IPS-NIHi11 (cell line): ENCODE data around the gene NEK3.
"Not testable (repeated sequence)": the region's sequence is repeated elsewhere in the genome, so short reads cannot be mapped to it uniquely, and the experiment has no call there.

ENCODE experiments used
- DNase-seq: peaks from one replicate; pipeline ENCODE4 v3.0.0; 2012; ENCODE audit warnings: mixed read lengths, low spot score

The NEK3 gene

DNA sequence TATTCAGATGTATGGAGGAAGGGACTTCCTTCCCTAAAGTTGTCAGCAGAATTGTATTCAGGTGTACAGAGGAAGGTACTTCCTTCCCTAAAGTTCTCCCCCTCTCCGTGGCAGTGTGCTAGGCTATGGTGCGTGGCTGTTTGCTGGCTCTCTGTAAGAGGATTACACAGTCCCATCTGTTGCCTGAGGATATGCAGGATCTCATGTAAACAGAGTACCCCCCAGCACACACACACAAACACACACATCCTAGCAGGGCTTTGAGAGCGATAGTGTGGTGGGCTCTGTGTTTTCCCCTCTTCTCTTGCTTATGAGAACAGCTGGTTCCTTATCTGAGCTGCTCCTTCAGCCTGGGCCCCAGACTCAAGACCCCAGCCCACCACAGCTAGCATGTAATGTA is 40.8 kb downstream of the NEK3 start:
- DNase-seq: no peak

DNA sequence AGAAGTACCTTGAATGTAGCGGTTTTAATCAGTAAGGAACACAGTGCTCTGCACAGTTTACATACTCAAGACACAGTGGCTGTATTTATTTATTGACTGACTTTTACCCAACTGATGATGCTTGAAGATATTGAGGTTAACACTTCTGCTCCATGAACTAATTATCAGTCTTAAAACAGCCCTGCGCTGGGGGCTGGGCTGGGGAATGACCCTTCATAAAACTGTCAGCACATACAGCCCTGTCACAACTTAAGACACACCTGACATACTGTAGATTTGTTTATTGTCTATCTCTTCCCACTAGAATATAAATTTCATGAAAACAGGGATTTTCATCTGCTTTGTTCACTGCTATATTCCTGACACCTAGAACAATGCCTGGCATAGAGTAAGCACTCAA is 41.3 kb downstream of the NEK3 start:
- no peak for DNase-seq

DNA sequence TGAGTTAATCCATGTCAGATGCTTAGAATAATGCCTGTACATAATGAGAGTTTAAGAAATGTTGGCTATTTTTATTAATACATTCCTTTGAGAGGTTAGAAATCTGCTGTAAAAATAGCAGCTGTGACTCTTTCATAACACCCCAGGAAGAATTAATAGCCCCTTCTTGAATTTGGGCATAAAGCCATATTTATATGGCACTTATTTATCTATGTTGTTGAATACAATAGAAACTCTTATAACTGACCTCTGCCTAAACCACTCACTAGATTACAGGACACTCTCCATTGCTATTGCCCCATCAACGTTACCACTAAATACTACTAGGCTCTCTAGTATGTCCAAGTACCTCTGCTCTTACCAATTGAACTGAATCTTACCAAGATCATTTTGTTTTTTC is 46.8 kb downstream of the NEK3 start:
- DNase-seq: no peak

DNA sequence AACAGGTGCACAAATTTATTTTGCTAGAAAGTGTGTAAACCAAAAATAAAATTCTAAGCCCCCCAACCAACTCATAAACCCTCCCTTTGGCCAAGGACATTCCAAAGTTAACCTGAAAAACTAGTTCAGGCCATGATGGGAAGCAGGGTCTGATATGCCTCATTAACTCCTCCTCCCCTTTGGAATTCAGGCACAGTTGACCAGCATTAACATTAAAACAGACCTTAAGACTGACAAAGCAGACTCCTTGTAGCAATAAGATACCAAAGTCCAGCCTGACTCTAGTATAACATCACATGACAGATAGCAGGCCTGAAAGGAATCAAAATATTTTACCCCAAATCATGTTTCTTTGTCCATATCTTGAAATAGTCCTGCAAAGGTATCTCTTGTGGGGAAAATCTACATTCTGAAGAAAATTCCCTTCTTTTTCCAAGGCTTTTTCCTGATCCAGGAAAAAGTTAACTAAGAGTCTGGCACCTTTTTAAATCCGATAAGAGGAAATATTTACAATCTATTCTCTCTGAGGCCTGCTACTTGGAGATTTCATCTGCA is 50.2 kb downstream of the NEK3 start:
- DNase-seq: peak; percentile 12

DNA sequence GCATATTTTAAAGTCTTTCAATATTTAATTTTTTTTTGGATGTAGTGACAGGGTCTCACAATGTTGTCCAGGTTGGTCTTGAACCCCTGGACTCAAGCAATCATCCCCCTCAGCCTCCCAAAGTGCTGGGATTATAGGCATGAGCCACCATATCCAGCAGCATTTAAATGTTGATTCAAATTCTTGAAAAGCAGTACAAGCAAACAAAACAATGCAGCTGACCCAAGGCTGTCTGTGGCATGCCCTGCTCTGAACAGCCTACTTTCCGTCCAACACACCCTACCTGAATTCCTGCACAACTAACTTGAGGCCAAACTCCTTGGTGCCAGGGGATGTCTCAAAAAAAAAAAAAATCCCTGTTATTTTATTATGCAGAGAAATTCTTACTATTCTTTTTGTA is 53.6 kb downstream of the NEK3 start:
- no peak for DNase-seq

DNA sequence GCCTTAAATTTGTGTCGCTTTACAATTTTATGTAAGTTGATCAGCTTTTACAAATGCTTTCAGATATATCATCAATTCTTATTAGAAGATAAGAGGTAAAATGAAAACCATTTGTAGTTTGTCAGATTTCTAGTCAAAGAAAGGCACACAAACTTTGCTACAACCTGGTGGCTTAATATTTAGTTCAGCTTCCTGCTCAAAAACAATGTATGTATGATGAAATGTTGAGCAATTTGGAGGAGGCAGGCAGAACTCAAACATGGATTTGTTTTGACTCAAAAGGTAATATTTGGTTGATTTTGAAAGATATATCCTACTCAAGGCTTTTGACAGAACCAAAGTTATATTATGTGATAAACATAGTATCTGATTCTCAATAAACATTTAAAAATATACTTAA is 54.8 kb downstream of the NEK3 start:
- DNase-seq: peak; percentile 23

DNA sequence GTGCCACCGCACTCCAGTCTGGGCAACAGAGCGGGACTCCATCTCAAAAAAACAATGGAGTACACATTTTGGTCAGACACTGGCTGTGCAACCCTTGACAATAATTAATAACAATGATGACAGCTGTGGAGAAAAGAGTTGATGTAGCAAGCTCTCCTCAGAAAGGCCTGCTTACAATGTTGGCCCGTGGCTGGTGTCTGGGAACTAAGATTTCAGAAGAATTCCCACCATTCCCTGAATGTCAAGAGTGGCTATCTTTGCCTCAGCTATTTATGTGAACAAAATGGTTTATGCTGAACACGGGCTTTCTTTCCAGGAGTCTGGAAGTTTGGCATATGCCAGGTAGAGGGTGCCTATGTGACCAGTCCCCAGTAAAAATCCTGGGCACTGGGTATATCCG is 56.0 kb downstream of the NEK3 start:
- DNase-seq: no peak

DNA sequence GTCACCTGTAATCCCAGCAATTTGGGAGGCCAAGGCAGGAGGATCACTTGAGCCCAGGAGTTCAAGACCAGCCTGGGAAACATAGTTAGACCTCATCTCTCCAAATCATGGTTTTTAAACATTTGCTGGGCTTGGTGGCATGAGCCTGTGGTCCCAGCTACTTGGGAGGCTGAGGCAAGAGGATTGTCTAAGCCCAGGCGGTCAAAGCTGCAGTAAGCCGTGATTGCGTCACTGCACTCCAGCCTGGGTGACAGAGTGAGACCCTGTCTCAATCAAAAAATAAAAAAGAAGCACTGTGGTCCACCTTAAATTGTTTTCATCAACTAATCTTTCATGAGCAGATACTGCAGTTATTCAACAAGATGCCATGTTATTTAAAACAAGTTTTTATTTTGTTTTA is 57.0 kb downstream of the NEK3 start:
- DNase-seq: not testable (repeated sequence)

DNA sequence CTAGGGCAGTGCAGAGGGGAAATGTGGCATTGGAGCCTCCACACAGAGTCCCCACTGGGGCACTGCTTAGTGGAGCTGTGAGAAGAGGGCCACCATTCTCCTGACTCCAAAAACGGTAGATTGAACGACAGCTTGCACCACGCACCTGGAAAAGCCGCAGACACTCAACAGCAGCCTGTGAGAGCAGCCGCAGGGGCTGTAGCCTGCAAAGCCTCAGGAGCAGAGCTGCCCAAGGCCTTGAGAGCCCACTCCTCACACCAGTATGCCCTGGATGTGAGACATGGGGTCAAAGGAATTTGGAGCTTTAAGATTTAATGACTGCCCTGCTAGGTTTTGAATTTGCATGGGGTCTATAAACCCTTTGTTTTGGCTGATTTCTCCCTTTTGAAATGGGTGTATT is 62.2 kb downstream of the NEK3 start:
- no peak for DNase-seq

DNA sequence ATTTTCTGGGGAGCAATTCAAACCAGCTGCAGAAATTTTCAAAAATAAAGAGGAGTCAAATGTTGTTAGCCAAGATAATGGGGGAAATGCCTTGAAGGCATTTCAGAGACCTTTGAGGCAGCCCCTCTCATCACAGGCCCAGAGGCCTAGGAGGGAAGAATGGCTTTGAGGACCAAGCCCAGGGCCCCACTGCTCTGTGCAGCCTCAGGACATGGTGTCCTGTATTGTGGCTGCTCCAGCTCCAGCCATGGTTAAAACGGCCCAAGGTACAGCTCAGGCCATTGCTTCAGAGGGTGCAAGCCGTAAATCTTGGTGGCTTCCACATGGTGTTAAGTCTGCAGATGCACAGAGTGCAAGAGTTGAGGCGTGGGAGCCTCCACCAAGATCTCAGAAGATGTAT is 62.6 kb downstream of the NEK3 start:
- no peak for DNase-seq

DNA sequence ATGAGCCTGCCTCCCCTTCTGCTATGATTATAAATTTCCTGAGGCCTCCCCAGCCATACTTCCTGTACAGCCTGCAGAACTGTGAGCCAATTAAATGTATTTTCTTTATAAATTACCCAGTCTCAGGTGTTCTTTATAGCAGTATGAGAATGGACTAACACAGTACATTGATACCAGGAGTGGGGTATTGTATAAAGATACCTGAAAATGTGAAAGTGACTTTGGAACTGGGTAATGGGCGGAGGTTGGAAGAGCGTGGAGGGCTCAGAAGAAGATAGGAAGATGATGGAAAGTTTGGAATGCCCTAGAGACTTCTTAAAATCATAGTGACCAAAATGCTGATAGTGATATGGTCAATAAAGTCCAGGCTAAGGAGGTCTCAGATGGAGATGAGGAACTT is 63.3 kb downstream of the NEK3 start:
- no peak for DNase-seq

DNA sequence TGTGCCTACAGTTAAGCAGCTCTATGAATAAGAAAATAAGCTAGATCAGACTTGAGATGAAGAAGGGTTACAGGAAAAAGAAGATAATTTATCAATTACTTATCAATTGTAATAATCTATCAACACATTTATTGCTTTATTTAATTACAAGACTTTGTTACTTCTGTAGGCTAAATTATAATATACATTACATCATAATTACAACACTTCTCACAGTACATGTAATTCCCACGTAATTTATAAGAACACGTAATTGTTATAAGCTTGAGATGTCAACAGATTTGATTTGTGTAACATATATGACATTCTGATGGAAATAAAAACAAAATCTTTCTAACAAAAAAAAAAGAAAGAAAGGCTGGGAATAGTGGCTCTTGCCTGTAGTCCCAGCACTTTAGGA is 67.3 kb downstream of the NEK3 start:
- DNase-seq: no peak

DNA sequence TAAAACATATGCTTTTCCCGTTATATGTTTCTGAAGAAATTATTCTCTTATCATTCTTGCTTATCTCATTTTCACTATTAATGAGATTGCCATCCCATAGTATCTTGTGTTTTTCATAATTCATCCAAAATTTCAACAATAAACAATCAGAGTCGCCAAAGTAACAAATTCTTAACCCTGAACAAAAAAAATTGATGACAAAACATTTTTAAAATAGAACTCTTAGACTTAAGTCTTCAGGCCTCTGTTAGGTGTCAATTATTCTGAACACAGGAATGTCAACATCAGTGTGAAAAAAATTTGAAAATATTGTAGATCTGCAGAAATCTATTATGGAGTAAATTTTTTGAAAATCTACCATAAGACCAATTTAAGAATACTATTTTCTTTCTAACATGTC is 67.9 kb downstream of the NEK3 start:
- DNase-seq: no peak

DNA sequence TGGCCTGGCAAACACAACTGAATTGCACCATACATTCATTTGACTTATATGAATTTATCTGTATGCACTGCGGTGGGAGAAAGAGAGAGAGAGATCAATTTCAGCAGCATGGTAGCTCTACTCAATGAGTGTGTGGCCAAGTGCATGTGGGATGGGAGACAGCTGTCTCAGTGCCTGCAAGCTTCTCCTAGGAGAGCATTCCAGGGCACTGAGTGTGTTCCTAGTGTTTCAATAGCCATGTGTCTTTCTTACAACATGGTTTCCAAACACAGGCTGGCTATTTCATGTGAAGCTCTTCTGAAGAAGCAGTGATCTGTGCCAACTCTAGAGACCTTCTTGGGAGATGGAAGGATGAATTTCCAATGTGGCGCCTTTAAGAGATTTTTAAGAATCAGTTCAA is 74.0 kb downstream of the NEK3 start:
- no peak for DNase-seq

DNA sequence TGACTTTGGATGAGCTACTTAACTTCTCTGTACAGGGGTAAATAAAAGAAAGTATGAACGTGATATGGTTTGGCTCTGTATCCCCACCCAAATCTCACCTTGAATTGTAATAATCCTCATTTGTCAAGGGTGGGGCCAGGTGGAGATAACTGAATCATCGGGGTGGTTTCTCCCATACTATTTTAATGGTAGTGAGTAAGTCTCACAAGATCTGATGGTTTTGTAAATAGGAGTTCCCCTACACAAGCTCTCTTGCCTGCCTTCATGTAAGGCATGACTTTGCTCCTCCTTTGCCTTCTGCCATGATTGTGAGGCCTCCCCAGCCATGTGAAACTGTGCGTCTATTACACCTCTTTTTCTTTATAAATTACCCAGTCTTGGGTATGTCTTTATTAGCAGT is 74.4 kb downstream of the NEK3 start:
- not testable (repeated sequence) for DNase-seq
